HG03439 (cell line): ENCODE data around the gene GCN1.

Experiments
- ATAC-seq: cut with Tn5 transposase; IDR thresholded peaks from one replicate; pipeline ENCODE4 v1.9.1; 2021; ENCODE audit warnings: mild to moderate bottlenecking, moderate library complexity; ENCODE audit not compliant: unreplicated experiment

Gene GCN1

GRCh38 chr12:120118321-120119061 is 76.0 kb downstream of the GCN1 start:
- ATAC-seq, result no peak

- no peak for ATAC-seq
Observed at GRCh38 chr12:120117961-120118320, 76.6 kb downstream of the GCN1 start.

GRCh38 chr12:120116792-120117651 is 77.5 kb downstream of the GCN1 start:
- ATAC-seq, result peak; percentile 42

GRCh38 chr12:120116441-120116791 is 78.1 kb downstream of the GCN1 start, which contains the start of gene RAB35:
Gene RAB35 (minus strand): TSS chr12:120116753. CDS start chr12:120116650, 103 bp downstream.
- ATAC-seq, result no peak

- ATAC-seq, result no peak
Observed at GRCh38 chr12:120115692-120116440, 78.6 kb downstream of the GCN1 start.

- ATAC-seq, result no peak
Observed at GRCh38 chr12:120115066-120115465, 79.4 kb downstream of the GCN1 start.

GRCh38 chr12:120110550-120111501 is 83.7 kb downstream of the GCN1 start:
- peak; percentile 63 for ATAC-seq

GRCh38 chr12:120109570-120110267 is 84.8 kb downstream of the GCN1 start:
- no peak for ATAC-seq

- no peak for ATAC-seq
Observed at GRCh38 chr12:120106151-120106550, 88.4 kb downstream of the GCN1 start.

GRCh38 chr12:120103371-120103770 is 91.1 kb downstream of the GCN1 start:
- ATAC-seq, result no peak

- ATAC-seq, result no peak
Observed at GRCh38 chr12:120103044-120103338, 91.5 kb downstream of the GCN1 start.

- ATAC-seq, result no peak
Observed at GRCh38 chr12:120102189-120103043, 92.1 kb downstream of the GCN1 start.

GRCh38 chr12:120101617-120102016 is 92.9 kb downstream of the GCN1 start:
- no peak for ATAC-seq

- ATAC-seq, result no peak
Observed at GRCh38 chr12:120101182-120101581, 93.3 kb downstream of the GCN1 start.

GRCh38 chr12:120100630-120101029 is 93.9 kb downstream of the GCN1 start:
- no peak for ATAC-seq

- no peak for ATAC-seq
Observed at GRCh38 chr12:120099738-120100137, 94.8 kb downstream of the GCN1 start.

GRCh38 chr12:120098756-120099470 is 95.6 kb downstream of the GCN1 start:
- ATAC-seq, result no peak

GRCh38 chr12:120096671-120097202 is 97.8 kb downstream of the GCN1 start:
- no peak for ATAC-seq
